ENCODE results near the gene DCTN1.

- TF ChIP-seq CTCF (conservative IDR thresholded peaks at IDR 0.05 in 1 of 2, IDR thresholded peaks at IDR 0.05 in 1 of 2; ENCODE audit: low read depth in 1 of 2, low read length in 2 of 2) (no peak), EZH2 (IDR thresholded peaks at IDR 0.05; ENCODE audit: low read length, missing control alignments) (no peak)
Observed at GRCh38 chr2:74327199-74327598, 52.9 kb downstream of the DCTN1 start.
